SK-N-SH (cell line): Measurements from ENCODE around the gene EZH1. TPM values are rescaled to one million over a fixed set of nuclear protein-coding genes. Genes with fewer than 3 reads are reported as not detected.

ENCODE experiments used
- polyA plus RNA-seq, 3 experiments: library from polyadenylated mRNA; depleted of rRNA; stranded (reverse); fragments of >200 nt; gene quantifications; 2 replicates each; pipeline ENCODE4 v1.2.3, GENCODE V29; 2012
- small RNA-seq, 7 experiments: library from RNA; depleted of rRNA; stranded (forward); fragments of <200 nt; gene quantifications; one replicate each; pipeline ENCODE3, GENCODE V24; 2012

Gene EZH1
- polyA plus RNA-seq, 1 of the 3 experiments (the other 2 are of a cell fraction) = 28.6 TPM

Small RNA genes lying within 50 kb of the gene (small RNA-seq; reads per million reads assigned to genes)
- 0 reads per million in 7 experiments for gene HMGN2P15
- gene MIR6780A = 0 to 0.66 (median 0) reads per million in 7 experiments

Other genes starting within 250 kb of the EZH1 start
- 25.0 and 33.9 TPM in 2 replicates for gene NAGLU, start 208.8 kb downstream of the EZH1 start, polyA plus RNA-seq (2012; rRNA removed)
- gene HSD17B1, start 192.1 kb downstream of the EZH1 start, polyA plus RNA-seq (2012; rRNA removed) = 1.2 and 1.3 TPM in 2 replicates
- gene COASY, start 182.9 kb downstream of the EZH1 start, polyA plus RNA-seq (2012; rRNA removed) = 56.6 and 69.4 TPM in 2 replicates
- gene MLX, start 177.9 kb downstream of the EZH1 start, polyA plus RNA-seq (2012; rRNA removed) = 44.5 and 66.4 TPM in 2 replicates
- gene PSMC3IP, start 167.3 kb downstream of the EZH1 start, polyA plus RNA-seq (2012; rRNA removed) = 14.2 and 17.3 TPM in 2 replicates
- 13.3 and 24.9 TPM in 2 replicates for gene RETREG3, start 135.7 kb downstream of the EZH1 start, polyA plus RNA-seq (2012; rRNA removed)
- gene TUBG1, start 135.4 kb downstream of the EZH1 start, polyA plus RNA-seq (2012; rRNA removed) = 72.4 and 145 TPM in 2 replicates
- 27.6 and 33.9 TPM in 2 replicates for gene TUBG2, start 85.8 kb downstream of the EZH1 start, polyA plus RNA-seq (2012; rRNA removed)
- 9.8 and 12.8 TPM in 2 replicates for gene PLEKHH3, start 68.0 kb downstream of the EZH1 start, polyA plus RNA-seq (2012; rRNA removed)
- 2.2 and 3.1 TPM in 2 replicates for gene CCR10, start 63.2 kb downstream of the EZH1 start, polyA plus RNA-seq (2012; rRNA removed)
- gene CNTNAP1, start 62.5 kb downstream of the EZH1 start, polyA plus RNA-seq (2012; rRNA removed) = 74.3 and 92.7 TPM in 2 replicates
- 2.5 and 3.0 TPM in 2 replicates for gene RAMP2, start 16.2 kb upstream of the EZH1 start, polyA plus RNA-seq (2012; rRNA removed)
- gene VPS25, start 28.4 kb upstream of the EZH1 start, polyA plus RNA-seq (2012; rRNA removed) = 127 and 158 TPM in 2 replicates
- 8.7 and 12.5 TPM in 2 replicates for gene WNK4, start 35.6 kb upstream of the EZH1 start, polyA plus RNA-seq (2012; rRNA removed)
- gene COA3, start 53.7 kb upstream of the EZH1 start, polyA plus RNA-seq (2012; rRNA removed) = 90.5 and 103 TPM in 2 replicates
- 0.26 TPM in 1 of 2 replicates, not detected in the other for gene CNTD1, start 53.8 kb upstream of the EZH1 start, polyA plus RNA-seq (2012; rRNA removed)
- gene BECN1, start 79.2 kb upstream of the EZH1 start, polyA plus RNA-seq (2012; rRNA removed) = 78.0 and 97.4 TPM in 2 replicates
- gene PSME3, start 88.4 kb upstream of the EZH1 start, polyA plus RNA-seq (2012; rRNA removed) = 139 and 152 TPM in 2 replicates
- 0.24 and 0.33 TPM in 2 replicates for gene AOC2, start 99.5 kb upstream of the EZH1 start, polyA plus RNA-seq (2012; rRNA removed)
- 0.03 and 0.08 TPM in 2 replicates for gene AOC3, start 106.2 kb upstream of the EZH1 start, polyA plus RNA-seq (2012; rRNA removed)
- gene G6PC1, start 155.8 kb upstream of the EZH1 start, polyA plus RNA-seq (2012; rRNA removed) = not detected in 2 replicates
- 52.0 and 59.4 TPM in 2 replicates for gene AARSD1, start 219.4 kb upstream of the EZH1 start, polyA plus RNA-seq (2012; rRNA removed)
- gene PTGES3L, start 235.0 kb upstream of the EZH1 start, polyA plus RNA-seq (2012; rRNA removed) = 1.4 and 1.7 TPM in 2 replicates
- 9.0 and 9.5 TPM in 2 replicates for gene RUNDC1, start 235.5 kb upstream of the EZH1 start, polyA plus RNA-seq (2012; rRNA removed)